Measurements from ENCODE around the gene HEXB. TPM values are rescaled to one million over a fixed set of nuclear protein-coding genes. Genes with fewer than 3 reads are reported as not detected.

Gene HEXB
- total and polyA plus RNA-seq, 2 of the 13 experiments (the other 11 are each of a cell fraction or from before 2014, with no cell fraction given), result 100 to 104 TPM

GRCh38 chr5:74679966-74680365 lies 5.1 kb upstream of the HEXB start:
- no peak for TF ChIP-seq FOXP1 (IDR thresholded peaks at IDR 0.05)
- no peak for TF ChIP-seq FOXP1 (CRISPR knock-in tag; IDR thresholded peaks at IDR 0.05)
- TF ChIP-seq PAXIP1 (CRISPR knock-in tag; conservative IDR thresholded peaks at IDR 0.05), result no peak
- TF ChIP-seq CBFB (CRISPR knock-in tag; IDR thresholded peaks at IDR 0.05), result no peak
- no peak for TF ChIP-seq NRL (CRISPR knock-in tag; IDR thresholded peaks at IDR 0.05; ENCODE audit: borderline replicate concordance)
- TF ChIP-seq, protein P1, sequence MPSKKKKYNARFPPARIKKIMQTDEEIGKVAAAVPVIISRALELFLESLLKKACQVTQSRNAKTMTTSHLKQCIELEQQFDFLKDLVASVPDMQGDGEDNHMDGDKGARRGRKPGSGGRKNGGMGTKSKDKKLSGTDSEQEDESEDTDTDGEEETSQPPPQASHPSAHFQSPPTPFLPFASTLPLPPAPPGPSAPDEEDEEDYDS (CRISPR knock-in tag; IDR thresholded peaks at IDR 0.05), result no peak
- TF ChIP-seq ZNF337 (CRISPR knock-in tag; IDR thresholded peaks at IDR 0.05; ENCODE audit: borderline replicate concordance, low read depth), result no peak
- no peak for TF ChIP-seq ZNF577 (CRISPR knock-in tag; IDR thresholded peaks at IDR 0.05; ENCODE audit: borderline replicate concordance, low read depth)
- no peak for TF ChIP-seq ZNF672 (CRISPR knock-in tag; IDR thresholded peaks at IDR 0.05)
- TF ChIP-seq ZNF800 (CRISPR knock-in tag; IDR thresholded peaks at IDR 0.05), result no peak
- no peak for TF ChIP-seq ZNF3 (CRISPR knock-in tag; IDR thresholded peaks at IDR 0.05)
- no peak for TF ChIP-seq ZNF7 (CRISPR knock-in tag; IDR thresholded peaks at IDR 0.05)
- TF ChIP-seq, protein P2, sequence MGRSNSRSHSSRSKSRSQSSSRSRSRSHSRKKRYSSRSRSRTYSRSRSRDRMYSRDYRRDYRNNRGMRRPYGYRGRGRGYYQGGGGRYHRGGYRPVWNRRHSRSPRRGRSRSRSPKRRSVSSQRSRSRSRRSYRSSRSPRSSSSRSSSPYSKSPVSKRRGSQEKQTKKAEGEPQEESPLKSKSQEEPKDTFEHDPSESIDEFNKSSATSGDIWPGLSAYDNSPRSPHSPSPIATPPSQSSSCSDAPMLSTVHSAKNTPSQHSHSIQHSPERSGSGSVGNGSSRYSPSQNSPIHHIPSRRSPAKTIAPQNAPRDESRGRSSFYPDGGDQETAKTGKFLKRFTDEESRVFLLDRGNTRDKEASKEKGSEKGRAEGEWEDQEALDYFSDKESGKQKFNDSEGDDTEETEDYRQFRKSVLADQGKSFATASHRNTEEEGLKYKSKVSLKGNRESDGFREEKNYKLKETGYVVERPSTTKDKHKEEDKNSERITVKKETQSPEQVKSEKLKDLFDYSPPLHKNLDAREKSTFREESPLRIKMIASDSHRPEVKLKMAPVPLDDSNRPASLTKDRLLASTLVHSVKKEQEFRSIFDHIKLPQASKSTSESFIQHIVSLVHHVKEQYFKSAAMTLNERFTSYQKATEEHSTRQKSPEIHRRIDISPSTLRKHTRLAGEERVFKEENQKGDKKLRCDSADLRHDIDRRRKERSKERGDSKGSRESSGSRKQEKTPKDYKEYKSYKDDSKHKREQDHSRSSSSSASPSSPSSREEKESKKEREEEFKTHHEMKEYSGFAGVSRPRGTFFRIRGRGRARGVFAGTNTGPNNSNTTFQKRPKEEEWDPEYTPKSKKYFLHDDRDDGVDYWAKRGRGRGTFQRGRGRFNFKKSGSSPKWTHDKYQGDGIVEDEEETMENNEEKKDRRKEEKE (IDR thresholded peaks at IDR 0.05), result no peak
- FAIRE-seq, result no peak
- Histone ChIP-seq H3K27ac (ENCODE audit: extremely low read length, insufficient read depth, low read length) (no peak overlapping the region), H3K4me2 (ENCODE audit: low read depth, low read length) (no peak overlapping the region), H2AFZ (ENCODE audit: low read length) (no peak overlapping the region), H4K20me1 (ENCODE audit: insufficient read depth, low read length) (no peaks in the 10 kb centered on the region), H3K9me3 (ENCODE audit: low read length) (no peaks in the 10 kb centered on the region), H3K9ac (ENCODE audit: insufficient read depth, low read depth, low read length) (no peak overlapping the region), H3K79me2 (ENCODE audit: insufficient read depth, low read length) (no peaks in the 10 kb centered on the region), H3K4me1 (ENCODE audit: insufficient read depth, low read length) (peaks cover 15% of the 10 kb centered on the region), H3K27me3 (ENCODE audit: control insufficient read depth in 1 of 2, insufficient read depth in 2 of 2, low read length in 2 of 2) (peaks cover 0 to 4% of the 10 kb centered on the region in 2 experiments; a peak in 1 of 5 replicates), H3K4me3 (replicated peaks in 1 of 3; ENCODE audit: insufficient read depth in 1 of 3, low read depth in 2 of 3, low read length in 3 of 3) (no peak overlapping the region), H3K36me3 (replicated peaks in 1 of 2; ENCODE audit: control insufficient read depth in 1 of 2, insufficient read depth in 2 of 2, low read length in 2 of 2) (no peaks in the 10 kb centered on the region)
- ChIA-PET CTCF (ENCODE audit: low intra/inter-chr PET ratio, low total read pairs) (no interaction called here), POLR2A (no interaction called here)
- in situ Hi-C loops (cut with HindIII; ENCODE audit: extremely low pct_ligation_motif_present, low pct_unique_long_range_greater_than_20kb) (loop anchor here (25.0 kb wide), 1 partner anchor 832 kb away; the partner anchor contains the start of genes CERT1 and POLK), intact Hi-C loops (cut with micrococcal nuclease; ENCODE audit: unreplicated experiment) (loop anchor here (10.0 kb wide), 1 partner anchor 265 kb away; no protein-coding TSS in a partner anchor)
- BruUV-seq (replicated peaks), result no TSS peak
- 39% methylated on average over 4 of the region's 4 CpGs for WGBS (ENCODE audit: low lambda C conversion rate)
- no peak for ATAC-seq
- no peak for DNase-seq (ENCODE audit: low spot score)

Measured in HepG2 (cell line).